SK-MEL-5 (cell line): ENCODE data around the gene TMEM214. TPM values are rescaled to one million over a fixed set of nuclear protein-coding genes. Genes with fewer than 3 reads are reported as not detected.

ENCODE experiments used
- DNase-seq: peaks from one replicate; pipeline ENCODE4 v3.0.0-alpha.2; 2016; ENCODE audit warnings: low read depth, low spot score
- in situ Hi-C: cut with HindIII; loops from 2 replicates; pipeline ENCODE4 v1.10.0; 2016; ENCODE audit warnings: low sequenced_read_pairs, high pct_unique_total_duplicates, low pct_unique_long_range_greater_than_20kb
- total RNA-seq: library from RNA; depleted of rRNA; stranded (reverse); fragments of >200 nt; shearing (Covaris generic); gene quantifications from 2 replicates; pipeline ENCODE4 v1.2.3, GENCODE V29; 2014

The TMEM214 gene
- total RNA-seq, 1 experiment from 2014 or later: 76.8 TPM

DNA sequence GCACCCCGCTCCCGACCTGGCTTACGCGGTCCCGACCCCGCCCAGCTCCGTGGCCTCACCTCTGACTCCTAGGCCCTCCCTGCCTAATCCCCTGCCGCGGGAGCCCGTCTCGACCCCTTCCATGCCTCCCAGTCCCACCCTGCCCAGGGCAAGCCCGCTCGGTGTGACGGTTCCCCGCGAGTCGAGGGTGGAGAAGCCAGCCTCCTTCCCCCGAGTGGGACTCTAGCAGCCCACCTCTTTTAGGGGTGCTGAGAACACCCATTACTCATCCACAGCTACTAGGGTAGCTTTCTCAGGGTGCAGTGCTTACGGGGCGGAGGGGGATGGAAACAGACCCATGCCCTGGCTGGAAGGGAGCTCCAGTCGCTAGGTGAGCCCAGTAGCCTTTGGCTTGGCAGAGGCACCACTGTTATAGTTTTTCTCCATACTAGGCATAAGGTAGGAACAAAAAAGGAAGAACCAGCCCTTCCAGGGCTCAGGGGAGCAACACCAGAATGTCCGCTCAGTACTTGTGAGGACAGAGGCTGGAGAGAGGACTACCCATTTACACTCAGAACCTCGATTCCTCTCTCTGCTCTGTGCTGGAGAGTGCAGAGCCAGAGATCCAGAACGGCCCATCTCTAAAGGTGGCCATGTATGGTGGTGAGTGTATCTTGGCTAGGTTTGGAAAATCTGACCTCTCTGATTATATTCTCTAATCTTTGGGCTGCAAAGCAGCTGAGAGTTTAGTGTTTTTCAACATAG is 19.3 kb downstream of the TMEM214 start:
- in situ Hi-C loops: no loop called here
- DNase-seq: no peak

DNA sequence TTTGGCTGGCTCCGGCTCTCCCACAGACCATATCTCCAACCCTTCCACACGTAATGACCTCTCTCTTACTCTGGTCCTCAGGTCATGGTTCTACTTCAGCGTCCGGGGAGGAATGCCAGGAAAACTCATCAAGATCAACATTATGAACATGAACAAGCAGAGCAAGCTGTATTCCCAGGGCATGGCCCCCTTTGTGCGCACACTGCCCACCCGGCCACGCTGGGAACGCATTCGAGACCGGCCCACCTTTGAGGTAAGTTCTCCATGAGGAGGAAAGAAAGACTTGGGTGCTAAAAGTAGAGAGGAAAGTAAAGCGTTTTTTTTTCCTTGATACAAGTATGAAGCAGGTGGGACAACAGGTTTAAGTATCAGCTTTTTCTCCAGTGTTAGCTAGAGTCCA is 20.6 kb downstream of the TMEM214 start:
- in situ Hi-C loops: no loop called here
- no peak for DNase-seq

DNA sequence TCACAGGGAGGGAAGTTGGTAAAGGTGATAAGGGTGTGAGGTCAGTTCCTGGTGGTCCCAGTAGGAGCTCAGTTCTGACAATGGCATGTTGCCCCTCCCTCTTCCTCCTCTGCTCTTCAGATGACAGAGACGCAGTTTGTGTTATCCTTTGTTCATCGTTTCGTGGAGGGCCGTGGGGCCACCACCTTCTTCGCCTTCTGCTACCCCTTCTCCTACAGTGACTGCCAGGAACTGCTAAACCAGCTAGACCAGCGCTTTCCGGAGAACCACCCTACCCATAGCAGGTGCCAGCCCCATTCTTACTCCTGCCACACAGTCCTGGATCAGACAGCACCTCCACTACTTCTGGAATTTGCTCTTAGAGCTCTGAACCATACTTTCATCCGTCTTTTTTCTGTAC is 21.0 kb downstream of the TMEM214 start:
- in situ Hi-C loops: no loop called here

GRCh38 chr2:27054721-27055120 is 22.0 kb downstream of the TMEM214 start:
- DNase-seq: no peak
- in situ Hi-C loops: no loop called here

More for the DNA sequence above, 21.0 kb downstream of the TMEM214 start:
- no peak for DNase-seq

DNA sequence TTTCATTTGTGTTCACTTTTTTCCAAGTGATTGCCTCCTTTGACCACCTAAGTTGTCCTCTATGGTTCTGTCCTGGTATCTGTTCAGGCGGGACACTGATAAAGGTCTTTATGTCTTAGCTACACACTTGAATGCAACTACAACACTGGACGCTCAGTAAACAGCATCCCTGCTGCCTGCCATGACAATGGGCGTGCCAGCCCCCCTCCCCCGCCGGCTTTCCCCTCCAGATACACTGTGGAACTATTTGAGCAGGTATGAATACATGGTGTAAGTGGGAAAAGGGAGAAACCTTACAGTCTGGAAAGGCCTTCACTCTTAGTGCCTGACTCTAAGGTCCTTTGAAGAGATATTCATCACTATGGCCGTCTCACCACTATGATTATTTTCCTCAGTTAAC is 24.4 kb downstream of the TMEM214 start:
- no peak for DNase-seq
- in situ Hi-C loops: no loop called here

- in situ Hi-C loops: no loop called here
- no peak for DNase-seq
Measured at GRCh38 chr2:27058210-27058609, 25.4 kb downstream of the TMEM214 start.

GRCh38 chr2:27059141-27059820 is 26.5 kb downstream of the TMEM214 start:
- in situ Hi-C loops: no loop called here
- no peak for DNase-seq

DNA sequence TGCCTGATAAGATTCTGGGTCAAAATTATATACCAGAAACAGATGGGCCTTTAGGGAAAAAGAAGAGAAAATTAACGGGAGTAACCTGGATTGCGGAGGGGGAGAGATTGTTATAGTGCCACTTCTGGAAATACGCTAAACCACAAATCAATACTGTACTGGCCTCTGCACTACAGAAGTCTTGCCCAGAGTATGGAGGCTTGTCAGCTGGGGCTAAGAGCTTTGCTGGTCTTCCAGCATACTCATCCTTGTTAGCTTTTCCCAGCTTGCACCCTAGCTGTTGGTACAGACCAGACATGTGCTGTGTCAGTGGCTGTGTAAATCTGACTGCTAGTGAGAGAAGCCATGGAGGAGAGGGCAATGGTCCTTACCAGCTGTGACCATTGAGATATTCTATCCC is 27.6 kb downstream of the TMEM214 start:
- in situ Hi-C loops: no loop called here
- DNase-seq: no peak

GRCh38 chr2:27065128-27065527 is 32.4 kb downstream of the TMEM214 start:
- no peak for DNase-seq
- in situ Hi-C loops: no loop called here

- DNase-seq: no peak
- in situ Hi-C loops: no loop called here
Measured at GRCh38 chr2:27067385-27067784, 34.6 kb downstream of the TMEM214 start.

DNA sequence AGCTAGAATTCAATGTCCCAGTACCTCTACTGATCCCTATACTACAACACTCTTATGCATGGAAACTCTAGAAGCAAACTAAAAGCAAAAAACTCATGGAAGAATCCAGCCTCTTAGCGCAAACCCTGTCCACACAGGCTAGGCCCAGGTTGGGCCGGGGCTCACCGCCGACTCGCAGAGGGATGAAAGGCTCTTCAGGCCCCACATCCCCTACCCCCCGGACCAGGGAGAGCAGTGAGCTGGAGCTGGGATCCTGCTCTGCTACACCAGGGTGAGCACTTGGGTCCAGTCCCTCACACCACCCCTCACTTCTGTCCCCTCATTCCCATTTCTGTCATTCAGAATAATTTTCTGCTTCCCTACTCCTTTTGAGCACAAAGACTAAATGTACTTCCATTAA is 36.7 kb downstream of the TMEM214 start:
- DNase-seq: no peak
- in situ Hi-C loops: no loop called here

DNA sequence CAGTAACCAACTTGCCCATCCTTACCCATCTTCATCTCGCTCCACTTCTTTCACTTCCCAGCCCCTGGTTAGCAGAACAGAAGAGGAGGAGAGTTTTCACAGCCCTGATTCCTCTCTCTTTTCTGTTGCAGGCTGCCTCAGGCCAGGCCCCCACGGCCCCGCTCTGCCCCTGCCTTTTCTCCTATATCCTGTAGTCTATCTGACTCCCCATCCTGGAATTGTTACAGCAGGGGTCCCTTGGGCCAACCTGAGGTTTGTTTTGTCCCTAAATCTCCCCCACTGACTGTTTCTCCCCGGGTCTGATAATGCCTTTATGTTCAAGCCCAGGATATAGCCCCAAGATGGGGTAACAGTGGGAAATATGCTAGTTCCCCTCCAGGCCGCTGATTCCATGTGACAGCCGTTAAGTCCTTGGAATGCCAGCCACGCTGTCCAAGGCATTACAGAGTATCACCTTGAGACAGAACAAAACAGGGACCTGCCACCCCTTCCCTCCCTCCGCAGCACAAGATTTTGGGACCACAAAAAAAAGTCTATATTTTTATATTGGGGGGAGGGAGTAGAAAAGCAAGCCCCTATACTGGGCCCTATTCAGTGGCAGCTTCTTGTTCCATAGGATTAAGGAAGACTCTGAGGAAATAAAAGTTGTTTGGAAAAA is 37.3 kb downstream of the TMEM214 start:
- in situ Hi-C loops: no loop called here
- no peak for DNase-seq

DNA sequence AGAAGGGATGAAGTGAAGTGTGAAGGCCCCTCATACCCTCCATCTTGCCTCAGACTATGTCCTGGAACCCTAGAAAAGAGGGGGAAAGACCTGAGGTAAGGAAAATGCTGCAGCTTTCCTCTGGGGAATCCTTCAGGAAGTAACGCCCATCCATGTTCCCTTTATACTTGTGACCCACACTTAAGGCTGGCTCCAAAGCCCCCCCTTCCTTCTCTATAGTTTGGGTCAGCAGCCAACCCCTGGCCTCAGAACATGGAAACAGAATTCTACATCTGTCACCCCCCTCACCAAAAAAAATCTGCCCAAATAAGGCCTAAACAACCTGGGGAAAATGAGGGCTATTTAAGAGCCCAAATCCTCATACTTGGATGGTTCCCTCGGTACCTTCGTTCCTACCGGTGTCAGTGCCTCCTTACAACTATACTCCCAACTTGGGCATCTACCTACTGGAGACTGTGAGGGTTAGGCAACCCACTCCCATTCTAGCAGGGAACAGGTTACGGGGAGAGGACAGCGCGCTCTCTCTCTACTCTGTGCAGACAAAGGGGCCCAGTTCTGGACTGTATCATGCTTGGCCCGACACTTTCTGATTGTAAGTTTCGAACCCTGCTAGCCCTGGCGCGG is 38.0 kb downstream of the TMEM214 start:
- DNase-seq: no peak
- in situ Hi-C loops: no loop called here

DNA sequence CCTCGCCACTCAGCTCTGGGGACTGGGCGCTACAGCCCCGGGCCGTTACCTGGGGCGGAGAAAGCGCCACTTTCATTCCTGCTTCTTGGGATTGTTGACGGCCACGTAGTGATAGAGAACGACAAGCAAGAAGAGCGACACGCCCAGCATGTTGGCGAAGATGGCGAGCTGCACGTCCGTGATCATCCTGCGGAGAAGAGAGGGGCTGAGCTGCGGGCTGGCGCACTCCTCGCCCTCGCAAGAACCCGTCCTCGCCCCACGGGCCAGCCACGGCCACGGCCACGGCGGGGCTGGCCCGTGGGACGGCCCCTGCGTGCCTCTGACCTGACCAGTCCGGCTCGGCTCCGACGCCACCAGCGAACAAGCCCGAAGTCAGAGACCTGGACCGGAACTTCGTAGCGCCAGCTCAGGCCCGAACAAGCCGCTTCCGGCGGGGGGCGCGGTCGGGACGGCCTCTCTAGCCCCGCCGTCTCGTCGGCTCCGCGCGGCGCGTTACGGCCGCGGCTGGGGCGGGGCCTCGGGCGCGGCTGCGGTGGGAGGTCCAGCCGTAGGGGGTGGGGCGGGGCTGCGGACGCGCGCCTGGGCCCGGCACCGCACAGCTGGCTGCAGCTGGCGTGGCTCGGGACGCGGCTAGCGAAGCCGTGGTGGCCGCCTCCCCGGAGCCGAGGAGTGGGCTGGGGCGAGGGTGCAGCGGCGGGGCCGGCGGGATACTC is 38.7 kb downstream of the TMEM214 start, which contains the start of gene OST4:
Gene OST4 (minus strand): TSS at position 378 of the 713 bp plus-strand sequence.
- peak; percentile 95 for DNase-seq
- in situ Hi-C loops: no loop called here

DNA sequence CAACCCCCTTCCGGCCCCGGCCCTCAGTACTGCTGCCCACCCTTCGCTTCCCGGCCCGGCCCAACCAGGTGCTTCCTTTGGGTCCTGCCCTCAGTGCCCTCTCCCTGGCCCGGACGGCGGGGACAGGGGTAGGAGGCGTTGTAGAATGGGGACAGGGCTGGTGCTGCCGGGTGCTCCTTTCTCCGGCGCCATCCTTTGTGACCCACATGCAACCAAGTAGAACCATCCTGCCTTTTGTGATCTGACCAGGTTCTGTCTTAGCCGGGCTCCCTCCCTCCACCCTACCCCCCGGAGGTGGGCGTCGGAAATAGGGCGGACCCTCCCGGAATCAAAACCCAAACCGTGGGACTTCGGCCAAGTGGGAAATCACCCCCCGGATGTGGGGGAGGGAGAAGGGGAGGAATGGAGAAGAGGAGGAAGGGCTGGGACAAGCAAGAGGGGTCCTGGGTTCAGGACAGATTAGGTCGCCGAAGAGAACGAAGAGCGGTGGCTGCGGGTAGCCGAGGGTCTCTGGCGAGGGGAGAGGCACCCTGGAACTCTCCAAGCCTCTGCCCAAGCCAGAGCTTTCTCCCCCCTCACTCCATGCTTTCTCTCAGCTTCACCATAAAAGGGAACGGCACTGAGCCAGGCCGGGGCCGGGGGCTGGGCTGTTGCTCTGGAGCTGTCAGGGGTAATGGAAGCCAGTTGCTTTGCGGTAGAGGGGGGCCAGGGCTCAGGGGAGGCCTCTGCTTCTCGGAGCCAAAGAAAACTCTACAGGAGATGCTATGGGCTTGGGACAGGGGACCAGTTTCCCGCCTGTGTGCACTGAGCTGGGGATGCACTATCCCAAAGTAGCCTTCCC is 39.4 kb downstream of the TMEM214 start:
- no peak for DNase-seq
- in situ Hi-C loops: no loop called here

DNA sequence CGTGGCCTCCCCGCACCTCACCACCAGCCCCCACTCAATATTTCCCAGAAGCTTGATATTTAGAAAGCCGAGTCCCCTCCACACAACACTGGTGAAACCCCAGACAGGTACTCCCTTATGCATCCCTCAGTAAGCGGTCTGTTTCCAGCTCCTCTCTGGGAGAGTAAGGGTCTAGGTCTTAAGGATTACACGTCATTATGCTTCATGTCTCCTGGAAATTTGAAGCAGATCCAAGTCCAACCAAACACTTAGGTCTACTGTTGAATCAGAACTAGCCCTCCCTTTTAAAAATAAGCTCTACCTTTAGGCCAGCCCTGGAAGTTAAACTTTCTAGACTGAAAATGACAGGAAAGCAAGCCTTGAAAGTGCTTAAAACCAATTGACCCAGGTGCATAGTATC is 40.2 kb downstream of the TMEM214 start:
- in situ Hi-C loops: no loop called here
- DNase-seq: no peak

DNA sequence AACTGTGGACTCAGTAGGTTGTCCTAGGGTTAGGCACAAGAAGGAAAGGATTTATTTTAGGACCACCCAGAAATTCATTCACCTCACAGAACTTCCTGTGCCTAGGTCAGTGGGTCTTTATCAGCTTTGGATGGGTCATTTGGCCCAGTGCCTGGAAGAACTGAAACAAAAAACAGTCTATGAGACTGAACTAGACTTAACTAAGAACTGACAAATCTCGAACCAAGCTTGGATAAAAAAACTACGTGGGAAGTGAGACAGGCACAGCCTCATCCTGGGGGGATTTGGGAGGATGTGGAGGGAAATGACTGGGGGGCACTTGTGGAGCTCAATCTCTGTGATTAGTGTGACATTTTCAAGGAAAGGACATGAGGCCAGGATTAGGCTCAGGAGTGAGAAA is 41.0 kb downstream of the TMEM214 start:
- in situ Hi-C loops: no loop called here
- no peak for DNase-seq
